Endothelial cell (in vitro differentiated cells): Measurements from ENCODE around the gene FIGNL1. TPM values are rescaled to one million over a fixed set of nuclear protein-coding genes. Genes with fewer than 3 reads are reported as not detected.

Experiments
- DNase-seq: peaks from one replicate; pipeline ENCODE4 v3.0.0; 2021; ENCODE audit warnings: low spot score
- H3K27ac Mint-ChIP-seq: one replicate; pipeline ENCODE4 v1.8.0; 2021; ENCODE audit warnings: mixed read lengths, inconsistent platforms; ENCODE audit not compliant: unreplicated experiment
- H3K27me3 Mint-ChIP-seq: one replicate; pipeline ENCODE4 v1.8.0; 2021; ENCODE audit warnings: mild to moderate bottlenecking, moderate library complexity, mixed read lengths, inconsistent platforms; ENCODE audit not compliant: unreplicated experiment
- H3K36me3 Mint-ChIP-seq: one replicate; pipeline ENCODE4 v1.8.0; 2021; ENCODE audit warnings: mild to moderate bottlenecking, low read depth, mixed read lengths, inconsistent platforms; ENCODE audit not compliant: unreplicated experiment
- H3K4me1 Mint-ChIP-seq: one replicate; pipeline ENCODE4 v1.8.0; 2021; ENCODE audit warnings: mild to moderate bottlenecking, mixed read lengths, inconsistent platforms; ENCODE audit not compliant: unreplicated experiment
- H3K4me3 Mint-ChIP-seq: one replicate; pipeline ENCODE4 v1.8.0; 2021; ENCODE audit warnings: mild to moderate bottlenecking, mixed read lengths, inconsistent platforms; ENCODE audit not compliant: unreplicated experiment
- H3K9me3 Mint-ChIP-seq: one replicate; pipeline ENCODE4 v1.8.0; 2021; ENCODE audit warnings: mixed read lengths, inconsistent platforms; ENCODE audit not compliant: unreplicated experiment
- CTCF ChIP-seq: fragments of 200-600 bp; sonication (generic); IDR thresholded peaks from one replicate; pipeline ENCODE4 v1.5.0; 2021; ENCODE audit warnings: antibody characterized with exemption; ENCODE audit not compliant: unreplicated experiment
- total RNA-seq: library from RNA; stranded (reverse); fragmentation: NEBNext Ultra II Directional; extraction: Animal tissue kit (Norgen Biotek cat#: 25700); gene quantifications from one replicate; pipeline ENCODE4 v1.2.1, GENCODE V29; 2021; ENCODE audit not compliant: unreplicated experiment

The FIGNL1 gene
- total RNA-seq, 1 donor from 2014 or later, result 18.4 TPM

- H3K4me3 Mint-ChIP-seq, result no peak overlapping the region
- H3K9me3 Mint-ChIP-seq, result no peaks in the 10 kb centered on the region
- H3K4me1 Mint-ChIP-seq, result no peaks in the 10 kb centered on the region
- H3K27me3 Mint-ChIP-seq, result peaks cover 4% of the 10 kb centered on the region
- H3K36me3 Mint-ChIP-seq, result no peaks in the 10 kb centered on the region
- no peak overlapping the region for H3K27ac Mint-ChIP-seq
- DNase-seq, result no peak
- TF ChIP-seq CTCF, result no peak
Observed at GRCh38 chr7:50471970-50472369, 21.8 kb upstream of the FIGNL1 start.

- Mint-ChIP-seq H3K27me3 (peaks cover 7% of the 10 kb centered on the region), H3K9me3 (no peaks in the 10 kb centered on the region), H3K27ac (no peak overlapping the region), H3K4me3 (no peak overlapping the region), H3K4me1 (no peaks in the 10 kb centered on the region), H3K36me3 (no peaks in the 10 kb centered on the region)
- DNase-seq, result no peak
- no peak for TF ChIP-seq CTCF
Observed at GRCh38 chr7:50470250-50471163, 20.4 kb upstream of the FIGNL1 start.

- Mint-ChIP-seq H3K36me3 (no peaks in the 10 kb centered on the region), H3K27me3 (peaks cover 7% of the 10 kb centered on the region), H3K9me3 (no peaks in the 10 kb centered on the region), H3K27ac (no peak overlapping the region), H3K4me3 (no peak overlapping the region), H3K4me1 (no peaks in the 10 kb centered on the region)
- no peak for DNase-seq
- TF ChIP-seq CTCF, result no peak
Observed at GRCh38 chr7:50469181-50469580, 19.0 kb upstream of the FIGNL1 start.

GRCh38 chr7:50467817-50468610, 17.9 kb upstream of the FIGNL1 start:
- peak; percentile 82 for DNase-seq
- H3K36me3 Mint-ChIP-seq, result no peaks in the 10 kb centered on the region
- H3K4me1 Mint-ChIP-seq, result no peaks in the 10 kb centered on the region
- H3K27ac Mint-ChIP-seq, result no peak overlapping the region
- peaks cover 7% of the 10 kb centered on the region for H3K27me3 Mint-ChIP-seq
- TF ChIP-seq CTCF, result peak; percentile 83
- H3K9me3 Mint-ChIP-seq, result no peaks in the 10 kb centered on the region
- H3K4me3 Mint-ChIP-seq, result no peak overlapping the region
